HepG2 (cell line): Measurements from ENCODE around the gene HYAL1. TPM values are rescaled to one million over a fixed set of nuclear protein-coding genes. Genes with fewer than 3 reads are reported as not detected.

ENCODE experiments used
- ARHGAP35 ChIP-seq: sonication (generic); formaldehyde crosslinking; IDR thresholded peaks from 2 replicates; pipeline ENCODE4 v1.9.0; 2022; ENCODE audit warnings: mild to moderate bottlenecking, inconsistent platforms, moderate library complexity, missing genetic modification reagents, borderline replicate concordance
- GABPB1 ChIP-seq: IDR thresholded peaks from 2 replicates; pipeline ENCODE4 v1.6.1; 2016; ENCODE audit warnings: mild to moderate bottlenecking, missing genetic modification reagents, moderate library complexity, missing compliant biosample characterization
- KMT2B ChIP-seq: IDR thresholded peaks from 2 replicates; pipeline ENCODE4 v1.6.1; 2016; ENCODE audit warnings: missing genetic modification reagents, missing compliant biosample characterization
- MED1 ChIP-seq: sonication (generic); formaldehyde crosslinking; IDR thresholded peaks from 2 replicates; pipeline ENCODE4 v1.4.0; 2020; ENCODE audit warnings: missing genetic modification reagents
- MTA3 ChIP-seq: sonication (generic); formaldehyde crosslinking; IDR thresholded peaks from 2 replicates; pipeline ENCODE4 v1.4.0; 2020; ENCODE audit warnings: missing genetic modification reagents
- PHF5A ChIP-seq: IDR thresholded peaks from one replicate; pipeline ENCODE4 v1.6.1; 2018; ENCODE audit warnings: low read depth, missing genetic modification reagents; ENCODE audit not compliant: unreplicated experiment
- PTBP1 ChIP-seq: fragments of 200-400 bp; formaldehyde crosslinking; IDR thresholded peaks from 2 replicates; pipeline ENCODE4 v1.6.1; 2018; ENCODE audit warnings: low read length, low read depth; ENCODE audit not compliant: poor library complexity, severe bottlenecking
- SETDB1 ChIP-seq: sonication (generic); formaldehyde crosslinking; IDR thresholded peaks from 2 replicates; pipeline ENCODE4 v1.5.1; 2020; ENCODE audit warnings: missing genetic modification reagents, mild to moderate bottlenecking, borderline replicate concordance
- SMARCC2 ChIP-seq: fragments of 450-650 bp; IDR thresholded peaks from 2 replicates; pipeline ENCODE4 v1.6.1; 2017; ENCODE audit warnings: antibody characterized with exemption, mild to moderate bottlenecking
- SP2 ChIP-seq: sonication (generic); formaldehyde crosslinking; IDR thresholded peaks from 2 replicates; pipeline ENCODE4 v1.5.1; 2020; ENCODE audit warnings: mild to moderate bottlenecking, missing genetic modification reagents
- ZFP36 ChIP-seq: fragments of 150-350 bp; IDR thresholded peaks from 2 replicates; pipeline ENCODE4 v1.6.1; 2018; ENCODE audit warnings: borderline replicate concordance, low read length, low read depth; ENCODE audit not compliant: partially characterized antibody
- ZNF318 ChIP-seq: sonication (generic); formaldehyde crosslinking; IDR thresholded peaks from 2 replicates; pipeline ENCODE4 v1.4.0; 2020; ENCODE audit warnings: mild to moderate bottlenecking, missing genetic modification reagents
- ZNF670 ChIP-seq: sonication (generic); formaldehyde crosslinking; IDR thresholded peaks from 2 replicates; pipeline ENCODE4 v1.8.0; 2022; ENCODE audit warnings: mild to moderate bottlenecking, missing genetic modification reagents, borderline replicate concordance
- ZNF780A ChIP-seq: sonication (generic); formaldehyde crosslinking; IDR thresholded peaks from 2 replicates; pipeline ENCODE4 v1.8.0; 2022; ENCODE audit warnings: mild to moderate bottlenecking, missing genetic modification reagents, moderate library complexity
- polyA plus RNA-seq, 8 experiments: library from polyadenylated mRNA; depleted of rRNA in 3 of 8; stranded (reverse) in 7 of 8; unstranded in 1 of 8; fragments of >200 nt; fragmentation: Illumina TruSeq in 4 of 8; extraction: Trizol in 4 of 8; gene quantifications; 2 replicates each; pipeline versions ENCODE4 v1.2.1 to v1.2.3, GENCODE V29; 2011 to 2016; ENCODE audit warnings: low read depth in 4 of 8, missing spikeins in 1 of 8, mixed read lengths in 1 of 8; ENCODE audit not compliant: insufficient read depth in 1 of 8
- total RNA-seq, 5 experiments: library from RNA; depleted of rRNA; stranded (reverse); fragments of >200 nt; fragmentation: Illumina TruSeq; extraction: Trizol; gene quantifications; 2 replicates each; pipeline ENCODE4 v1.2.3, GENCODE V29; 2016; ENCODE audit warnings: low read depth in 1 of 5
- TF ChIP-seq, protein P1 (sequence below): IDR thresholded peaks from 2 replicates; pipeline ENCODE4 v1.6.1; 2012; ENCODE audit warnings: inconsistent platforms
- TF ChIP-seq, protein P2 (sequence below): sonication (generic); formaldehyde crosslinking; IDR thresholded peaks from 2 replicates; pipeline ENCODE4 v1.4.0; 2020; ENCODE audit warnings: missing genetic modification reagents
- TF ChIP-seq, protein P3 (sequence below): sonication (generic); formaldehyde crosslinking; IDR thresholded peaks from 2 replicates; pipeline ENCODE4 v1.4.0; 2020; ENCODE audit warnings: mild to moderate bottlenecking, missing genetic modification reagents
- TF ChIP-seq, protein P4 (sequence below): sonication (generic); formaldehyde crosslinking; IDR thresholded peaks from 2 replicates; pipeline ENCODE4 v1.8.1; 2023; ENCODE audit warnings: mild to moderate bottlenecking, missing genetic modification reagents

The HYAL1 gene
- total and polyA plus RNA-seq, 2 of the 13 experiments (the other 11 are each of a cell fraction or from before 2014, with no cell fraction given) = 76.5 to 193 TPM

GRCh38 chr3:50272911-50273688 is 30.3 kb downstream of the HYAL1 start (continued):
- TF ChIP-seq PHF5A (CRISPR knock-in tag) (peak; percentile 39), SP2 (CRISPR knock-in tag) (no peak), SETDB1 (no peak), KMT2B (CRISPR knock-in tag) (no peak), ZNF318 (CRISPR knock-in tag) (no peak), MED1 (CRISPR knock-in tag) (peak; percentile 71; the same call in 1 of the 2 replicates), ZFP36 (no peak), GABPB1 (CRISPR knock-in tag) (peak; percentile 76), MTA3 (no peak), ZNF780A (CRISPR knock-in tag) (no peak), PTBP1 (peak; percentile 19), ARHGAP35 (no peak), ZNF670 (CRISPR knock-in tag) (no peak), SMARCC2 (no peak)
- TF ChIP-seq, protein P1, sequence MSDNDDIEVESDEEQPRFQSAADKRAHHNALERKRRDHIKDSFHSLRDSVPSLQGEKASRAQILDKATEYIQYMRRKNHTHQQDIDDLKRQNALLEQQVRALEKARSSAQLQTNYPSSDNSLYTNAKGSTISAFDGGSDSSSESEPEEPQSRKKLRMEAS = no peak
- TF ChIP-seq, protein P2, sequence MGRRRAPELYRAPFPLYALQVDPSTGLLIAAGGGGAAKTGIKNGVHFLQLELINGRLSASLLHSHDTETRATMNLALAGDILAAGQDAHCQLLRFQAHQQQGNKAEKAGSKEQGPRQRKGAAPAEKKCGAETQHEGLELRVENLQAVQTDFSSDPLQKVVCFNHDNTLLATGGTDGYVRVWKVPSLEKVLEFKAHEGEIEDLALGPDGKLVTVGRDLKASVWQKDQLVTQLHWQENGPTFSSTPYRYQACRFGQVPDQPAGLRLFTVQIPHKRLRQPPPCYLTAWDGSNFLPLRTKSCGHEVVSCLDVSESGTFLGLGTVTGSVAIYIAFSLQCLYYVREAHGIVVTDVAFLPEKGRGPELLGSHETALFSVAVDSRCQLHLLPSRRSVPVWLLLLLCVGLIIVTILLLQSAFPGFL (CRISPR knock-in tag) = no peak
- TF ChIP-seq, protein P3, sequence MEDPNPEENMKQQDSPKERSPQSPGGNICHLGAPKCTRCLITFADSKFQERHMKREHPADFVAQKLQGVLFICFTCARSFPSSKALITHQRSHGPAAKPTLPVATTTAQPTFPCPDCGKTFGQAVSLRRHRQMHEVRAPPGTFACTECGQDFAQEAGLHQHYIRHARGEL (CRISPR knock-in tag) = no peak
- TF ChIP-seq, protein P4, sequence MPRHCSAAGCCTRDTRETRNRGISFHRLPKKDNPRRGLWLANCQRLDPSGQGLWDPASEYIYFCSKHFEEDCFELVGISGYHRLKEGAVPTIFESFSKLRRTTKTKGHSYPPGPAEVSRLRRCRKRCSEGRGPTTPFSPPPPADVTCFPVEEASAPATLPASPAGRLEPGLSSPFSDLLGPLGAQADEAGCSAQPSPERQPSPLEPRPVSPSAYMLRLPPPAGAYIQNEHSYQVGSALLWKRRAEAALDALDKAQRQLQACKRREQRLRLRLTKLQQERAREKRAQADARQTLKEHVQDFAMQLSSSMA (CRISPR knock-in tag) = no peak
